Right lung (tissue), 5 donors: ENCODE results near the gene ULK1. TPM values are rescaled to one million over a fixed set of nuclear protein-coding genes. Genes with fewer than 3 reads are reported as not detected.
A peak's percentile ranks its signal among the peaks of the same experiment; 100 is the strongest.

Experiments used
- DNase-seq, 2 donors: peaks; one replicate each; pipeline ENCODE4 v3.0.0-alpha.2; 2013
- polyA plus RNA-seq, 5 donors: library from polyadenylated mRNA; unstranded; fragments of 120-200 nt; gene quantifications; one replicate each; pipeline versions ENCODE4 v1.2.1 to v1.2.3, GENCODE V29; 2013; ENCODE audit warnings: inconsistent platforms in 1 of 5, low replicate concordance in 1 of 5; ENCODE audit not compliant: insufficient read length in 5 of 5, insufficient read depth in 1 of 5

The ULK1 gene
- polyA plus RNA-seq, 5 donors, result 19.8 to 37.8 (median 27.7) TPM

- DNase-seq, result no peak
Measured at GRCh38 chr12:131919366-131920156, 25.1 kb downstream of the ULK1 start.

DNA sequence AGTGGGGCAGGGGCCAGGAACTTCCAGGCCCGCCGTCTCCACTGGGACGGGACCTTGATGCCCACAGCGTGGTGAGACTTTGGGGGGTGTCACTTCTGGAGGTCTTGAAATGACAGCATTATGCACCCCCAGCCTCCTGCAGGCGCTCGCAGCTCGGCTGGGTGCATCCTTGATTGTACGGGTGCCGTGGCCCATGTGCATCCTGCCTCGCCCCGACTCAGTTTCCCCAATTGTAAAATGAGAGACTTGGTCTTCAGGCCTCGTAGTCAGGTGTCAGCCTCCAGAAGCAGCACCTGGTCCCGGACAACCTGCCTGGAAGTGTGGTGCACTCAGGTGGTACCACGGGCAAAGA is 25.7 kb downstream of the ULK1 start:
- no peak for DNase-seq

- no peak for DNase-seq
Measured at GRCh38 chr12:131920902-131921840, 26.7 kb downstream of the ULK1 start.

DNA sequence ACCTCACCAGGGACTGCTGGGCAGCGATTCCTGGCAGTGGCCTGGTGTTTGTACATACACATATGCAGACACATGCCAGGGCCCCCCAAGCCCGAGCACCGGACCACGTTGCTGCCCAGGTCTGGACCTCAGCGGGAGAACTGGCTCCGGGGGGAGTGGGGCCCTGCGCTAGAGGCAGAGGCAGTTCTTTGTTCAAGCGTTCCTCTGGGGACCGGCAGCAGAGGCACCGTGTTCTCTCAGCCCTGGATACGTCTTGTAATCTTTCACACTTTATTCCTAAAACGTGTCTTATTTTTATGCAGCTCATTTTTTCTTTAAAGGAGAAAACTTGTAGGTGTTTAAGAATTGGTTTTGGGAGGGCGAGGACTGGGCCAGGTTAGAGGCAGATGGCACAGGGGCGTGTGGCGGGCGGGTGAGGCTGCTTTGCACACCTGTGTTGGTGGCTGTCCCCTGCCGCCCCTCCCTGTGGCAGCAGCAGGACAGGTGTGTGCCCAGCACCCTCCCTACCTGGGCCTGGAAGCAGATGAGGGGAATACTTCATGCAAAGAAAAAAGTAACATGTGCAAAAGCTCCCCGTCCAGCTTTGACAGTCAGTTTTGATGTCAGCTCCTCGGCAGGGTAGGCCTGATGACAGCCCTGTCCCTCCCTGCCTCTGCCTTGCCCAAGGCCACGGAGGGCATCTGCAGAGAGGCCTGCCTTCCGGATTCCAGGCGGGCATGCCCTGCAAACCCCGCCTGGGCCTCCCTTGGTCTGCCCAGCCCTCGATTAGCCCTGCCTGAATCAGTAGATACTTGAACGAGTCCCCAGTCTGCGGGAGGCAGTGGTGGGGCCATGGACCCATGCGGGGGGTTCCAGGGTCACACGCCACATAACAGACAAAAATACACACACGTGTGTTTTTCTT is 27.7 kb downstream of the ULK1 start:
- DNase-seq, result no peak

GRCh38 chr12:131922772-131923171 is 28.4 kb downstream of the ULK1 start:
- no peak for DNase-seq

- no peak for DNase-seq
Measured at GRCh38 chr12:131923260-131923659, 28.8 kb downstream of the ULK1 start.

- no peak for DNase-seq
Measured at GRCh38 chr12:131927110-131928079, 33.0 kb downstream of the ULK1 start.

DNA sequence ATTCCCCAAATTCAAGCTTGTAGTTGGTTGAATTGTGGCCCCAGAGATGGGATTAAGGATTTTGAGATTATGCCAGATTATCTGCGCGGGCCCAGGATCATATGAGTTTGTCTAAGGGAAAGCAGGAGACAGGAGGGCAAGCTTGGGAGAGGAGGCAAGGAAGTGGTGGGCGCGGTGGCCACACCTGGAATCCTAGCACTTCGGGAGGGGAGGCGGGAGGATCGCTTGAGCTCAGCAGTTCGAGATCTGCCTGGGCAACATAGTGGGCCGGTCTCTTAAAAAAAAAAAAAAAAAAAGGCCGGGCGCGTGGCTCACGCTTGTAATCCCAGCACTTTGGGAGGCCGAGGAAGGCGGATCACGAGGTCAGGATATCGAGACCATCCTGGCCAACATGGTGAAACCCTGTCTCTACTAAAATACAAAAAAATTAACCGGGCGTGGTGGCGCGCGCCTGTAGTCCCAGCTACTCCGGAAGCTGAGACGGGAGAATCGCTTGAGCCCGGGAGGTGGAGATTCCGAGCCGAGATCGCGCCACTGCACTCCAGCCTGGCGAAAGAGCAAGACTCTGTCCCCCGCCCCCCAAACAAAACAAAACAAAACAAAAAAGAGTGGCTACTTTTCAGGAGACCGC is 33.8 kb downstream of the ULK1 start:
- no peak for DNase-seq

- DNase-seq, result peak; percentile 90 to 91
Measured at GRCh38 chr12:131928711-131929580, 34.5 kb downstream of the ULK1 start, which contains the start of gene PUS1. PUS1 (plus strand) TSS chr12:131929276; CDS start chr12:131929723, 447 bp downstream.

DNA sequence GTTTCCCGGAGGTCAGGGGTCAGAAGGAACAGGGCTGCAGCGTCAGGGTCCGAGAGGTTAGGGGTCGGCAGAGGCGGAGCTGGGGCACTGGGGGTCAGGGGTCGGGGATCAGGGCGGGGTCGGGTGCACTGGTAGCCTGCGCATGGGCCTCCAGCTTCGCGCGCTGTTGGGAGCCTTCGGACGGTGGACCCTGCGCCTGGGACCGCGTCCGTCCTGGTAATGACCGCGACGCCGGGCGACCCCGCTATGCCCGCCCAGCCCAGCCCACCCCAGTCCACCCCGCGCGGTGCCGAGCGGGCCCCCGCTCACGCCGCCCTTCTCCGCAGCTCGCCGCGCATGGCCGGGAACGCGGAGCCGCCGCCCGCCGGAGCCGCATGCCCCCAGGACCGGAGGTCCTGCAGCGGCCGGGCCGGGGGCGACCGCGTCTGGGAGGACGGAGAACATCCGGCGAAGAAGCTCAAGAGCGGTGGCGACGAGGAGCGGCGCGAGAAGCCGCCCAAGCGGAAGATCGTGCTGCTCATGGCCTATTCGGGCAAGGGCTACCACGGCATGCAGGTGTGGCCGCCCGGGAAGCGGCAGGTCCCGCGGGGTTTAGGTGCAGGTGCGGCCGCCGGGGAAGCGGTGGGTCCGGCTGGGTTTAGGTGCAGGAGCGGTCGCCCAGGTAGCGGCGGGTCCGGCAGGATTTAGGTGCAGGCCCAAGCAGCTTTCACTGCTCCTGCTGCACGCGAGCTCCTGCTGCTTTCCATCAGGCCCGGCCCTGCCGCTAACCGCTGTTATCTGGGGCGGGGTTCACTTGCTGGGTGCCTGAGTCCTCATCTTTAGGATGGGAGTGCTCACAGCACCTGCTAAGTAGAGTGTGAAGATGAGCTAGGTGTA is 35.4 kb downstream of the ULK1 start:
- DNase-seq, result no peak

- no peak for DNase-seq
Measured at GRCh38 chr12:131930510-131930909, 36.1 kb downstream of the ULK1 start.

DNA sequence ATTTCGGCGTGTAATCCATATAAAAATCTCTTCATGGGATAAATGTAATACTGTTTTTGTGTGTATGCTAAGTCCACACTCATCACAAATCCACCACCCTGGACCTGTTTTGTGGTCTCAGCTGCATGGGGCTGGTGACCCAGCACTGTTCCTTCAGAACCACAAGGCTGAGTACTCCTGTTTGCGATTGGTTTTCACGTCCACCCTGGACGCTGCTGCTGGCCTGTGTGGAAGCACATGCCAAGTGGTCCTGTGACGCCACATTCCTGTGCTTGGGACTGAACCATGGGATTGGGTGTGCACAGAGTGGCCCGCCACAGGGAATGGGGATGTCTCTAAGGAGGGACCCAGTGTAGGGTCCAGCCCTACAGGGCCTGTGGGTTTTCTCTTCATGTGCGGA is 39.0 kb downstream of the ULK1 start:
- no peak for DNase-seq

DNA sequence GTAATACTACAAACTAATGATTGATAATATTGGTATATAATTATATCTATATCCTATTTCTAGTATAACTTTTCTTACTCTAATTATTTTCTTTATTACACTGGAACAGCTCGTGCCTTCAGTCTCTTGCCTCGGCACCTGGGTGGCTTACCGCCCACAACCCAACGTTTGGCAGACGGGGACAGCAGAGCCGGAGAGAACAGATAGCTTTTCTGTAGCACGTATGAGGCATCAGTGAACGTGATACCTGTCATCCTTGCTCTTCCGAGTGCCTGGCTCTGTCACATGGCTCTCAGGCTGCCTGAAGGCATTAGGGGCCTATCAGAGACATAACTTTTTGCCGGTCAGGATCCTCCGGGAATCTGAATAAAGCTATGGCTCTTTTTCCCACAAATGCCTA is 40.1 kb downstream of the ULK1 start:
- no peak for DNase-seq

GRCh38 chr12:131938082-131938481 is 43.7 kb downstream of the ULK1 start:
- no peak for DNase-seq

DNA sequence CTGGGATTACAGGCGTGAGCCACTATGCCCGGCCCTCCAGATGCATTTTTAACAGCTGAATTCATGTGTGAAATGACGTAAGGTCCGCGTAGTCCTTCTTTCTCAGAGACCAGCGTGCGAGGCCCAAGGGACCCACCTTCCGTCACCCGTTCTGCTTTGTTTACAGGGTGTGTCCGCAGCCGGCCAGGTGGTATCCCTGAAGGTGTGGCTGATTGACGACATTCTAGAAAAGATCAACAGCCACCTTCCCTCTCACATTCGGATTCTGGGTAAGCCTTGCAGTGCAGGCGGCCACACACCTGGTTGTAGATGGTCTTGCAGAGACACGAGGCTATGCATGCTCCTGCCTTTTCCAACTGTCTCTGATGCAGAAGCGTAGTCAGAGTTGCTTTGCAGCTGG is 44.6 kb downstream of the ULK1 start:
- DNase-seq, result no peak

DNA sequence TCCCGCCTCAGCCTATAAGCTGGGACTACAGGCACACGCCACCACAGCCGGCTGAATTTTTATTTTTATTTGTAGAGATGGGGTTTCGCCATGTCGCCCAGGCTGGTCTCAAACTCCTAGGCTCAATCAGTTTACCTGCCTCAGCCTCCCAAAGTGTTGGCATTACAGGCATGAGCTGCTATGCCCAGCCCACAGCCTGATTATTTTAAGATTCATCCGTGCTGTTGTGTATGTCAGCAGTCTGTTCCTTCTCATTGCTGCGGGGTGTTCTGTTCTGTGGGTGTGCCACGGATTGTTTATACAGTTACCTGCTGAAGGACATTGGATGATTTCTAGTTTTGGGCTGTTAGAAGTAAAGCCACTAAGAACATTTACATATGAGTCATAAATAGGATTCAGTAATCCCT is 45.7 kb downstream of the ULK1 start:
- no peak for DNase-seq

GRCh38 chr12:131941116-131941986 is 46.9 kb downstream of the ULK1 start:
- no peak for DNase-seq
